H1 (cell line): ENCODE measurements around the gene HOXB4.

Source experiments
- CTCF ChIP-seq, 3 experiments: IDR thresholded peaks; 1 replicate in 2 of 3; 2 replicates in 1 of 3; pipeline versions ENCODE4 v1.5.1 to v1.6.1; 2011; ENCODE audit warnings: low read length in 3 of 3, mild to moderate bottlenecking in 3 of 3, inconsistent platforms in 2 of 3, low read depth in 1 of 3, moderate library complexity in 1 of 3; ENCODE audit not compliant: insufficient read depth in 1 of 3; ENCODE audit errors: control extremely low read depth in 1 of 3
- GTF2F1 ChIP-seq: IDR thresholded peaks from 2 replicates; pipeline ENCODE4 v1.6.1; 2012; ENCODE audit warnings: low read depth, low read length, improper control_type of control experiment, borderline replicate concordance
- POLR2A ChIP-seq, 2 experiments: IDR thresholded peaks; 1 replicate in 1 of 2; 2 replicates in 1 of 2; pipeline ENCODE4 v1.6.1; 2011; ENCODE audit warnings: low read depth in 2 of 2, low read length in 2 of 2, mild to moderate bottlenecking in 2 of 2; ENCODE audit errors: control extremely low read depth in 1 of 2
- YY1 ChIP-seq: IDR thresholded peaks from 2 replicates; pipeline ENCODE4 v1.6.1; 2011; ENCODE audit warnings: low read depth, mild to moderate bottlenecking, low read length

GRCh38 chr17:48555258-48556228 is 22.6 kb downstream of the HOXB4 start:
- TF ChIP-seq CTCF (IDR thresholded peaks at IDR 0.05; ENCODE audit: control extremely low read depth in 1 of 3, insufficient read depth in 1 of 3, low read depth in 1 of 3, low read length in 3 of 3) = no peak
- TF ChIP-seq GTF2F1 = no peak
- TF ChIP-seq POLR2A (IDR thresholded peaks at IDR 0.05; ENCODE audit: control extremely low read depth in 1 of 2, low read depth in 2 of 2, low read length in 2 of 2) = no peak
- TF ChIP-seq YY1 = peak; percentile 31; the same call in 1 of the 2 replicates
